Endothelial cell of umbilical vein (primary cell): ENCODE data around the gene FOXP4. TPM values are rescaled to one million over a fixed set of nuclear protein-coding genes. Genes with fewer than 3 reads are reported as not detected.

Experiments used
- BruUV-seq: library from RNA; stranded (reverse); fragments of 400-500 nt; replicated peaks from 2 replicates; lab custom pipeline; 2021; lab: Mats Ljungman, UMichigan
- CTCF ChIA-PET: fragments of 300-600, 350-600 bp; sonication (Branson Sonifier 250); formaldehyde crosslinking; loops from one replicate; lab custom pipeline; 2021; ENCODE audit warnings: antibody characterized with exemption, inconsistent platforms; lab: Charles Lee
- POLR2A ChIA-PET: fragments of 300-600, 350-600 bp; sonication (Branson Sonifier 250); formaldehyde crosslinking; loops from one replicate; lab custom pipeline; 2021; ENCODE audit warnings: antibody characterized with exemption, inconsistent platforms; lab: Charles Lee
- DNase-seq: peaks from one replicate; pipeline ENCODE4 v3.0.0-alpha.2; 2011; ENCODE audit warnings: low read depth, low spot score
- FAIRE-seq: peaks from 2 replicates; lab custom pipeline; 2011; peaks lifted over from hg19 to GRCh38; lab: Jason Lieb, UNC
- H2AFZ ChIP-seq: 2 replicates; pipeline ENCODE4 v1.6.0; 2012; ENCODE audit warnings: low read depth, low read length, control low read depth, inconsistent platforms
- H3K27ac ChIP-seq: 2 replicates; pipeline ENCODE4 v1.5.1; 2011; ENCODE audit warnings: low read depth, mild to moderate bottlenecking, control low read depth, low read length, moderate library complexity; ENCODE audit not compliant: insufficient read depth
- H3K27me3 ChIP-seq, 2 experiments: 2 replicates each; pipeline versions ENCODE4 v1.6.0 to v1.6.1; 2011; ENCODE audit warnings: low read length in 2 of 2, mixed read lengths in 1 of 2; ENCODE audit not compliant: control insufficient read depth in 2 of 2, insufficient read depth in 2 of 2
- H3K36me3 ChIP-seq, 2 experiments: 2 replicates in 1 of 2; 3 replicates in 1 of 2; pipeline ENCODE4 v1.5.1; 2011; ENCODE audit warnings: low read length in 2 of 2, mild to moderate bottlenecking in 1 of 2, moderate library complexity in 1 of 2; ENCODE audit not compliant: control insufficient read depth in 2 of 2, insufficient read depth in 2 of 2; ENCODE audit errors: extremely low read depth in 1 of 2
- H3K4me1 ChIP-seq: 3 replicates; pipeline ENCODE4 v1.5.1; 2011; ENCODE audit warnings: mild to moderate bottlenecking, low read length; ENCODE audit not compliant: control insufficient read depth, insufficient read depth; ENCODE audit errors: extremely low read depth
- H3K4me2 ChIP-seq: 2 replicates; pipeline ENCODE4 v1.6.1; 2011; ENCODE audit warnings: low read length, control low read depth, mixed read lengths; ENCODE audit not compliant: insufficient read depth
- H3K4me3 ChIP-seq, 3 experiments: fragments of 200-600 bp in 1 of 3; sonication (generic), shearing (Covaris generic) in 1 of 3; replicated peaks in 1 of 3; 2 replicates each; pipeline ENCODE4 v1.5.1; 2011 to 2016; ENCODE audit warnings: control low read depth in 3 of 3, low read length in 3 of 3, mild to moderate bottlenecking in 2 of 3, inconsistent platforms in 1 of 3, low read depth in 1 of 3, moderate library complexity in 1 of 3; ENCODE audit not compliant: insufficient read depth in 1 of 3
- H3K79me2 ChIP-seq: 2 replicates; pipeline ENCODE4 v1.6.0; 2012; ENCODE audit warnings: low read length, inconsistent platforms; ENCODE audit not compliant: control insufficient read depth, insufficient read depth
- H3K9ac ChIP-seq: replicated peaks from 2 replicates; pipeline ENCODE3; 2011; ENCODE audit warnings: low read length, control low read depth; ENCODE audit not compliant: insufficient read depth; ENCODE audit errors: extremely low read depth
- H3K9me1 ChIP-seq: replicated peaks from 3 replicates; pipeline ENCODE4 v1.6.0; 2011; ENCODE audit warnings: mild to moderate bottlenecking, low read length; ENCODE audit not compliant: control insufficient read depth, insufficient read depth; ENCODE audit errors: extremely low read depth
- H3K9me3 ChIP-seq: replicated peaks from 2 replicates; pipeline ENCODE4 v1.5.1; 2012; ENCODE audit warnings: low read length, inconsistent platforms; ENCODE audit not compliant: control insufficient read depth, insufficient read depth
- H4K20me1 ChIP-seq: replicated peaks from 2 replicates; pipeline ENCODE3; 2011; ENCODE audit warnings: mild to moderate bottlenecking, low read length; ENCODE audit not compliant: control insufficient read depth, insufficient read depth; ENCODE audit errors: extremely low read depth
- CTCF ChIP-seq, 2 donors: IDR thresholded peaks; 1 replicate in 1 of 2; 2 replicates in 1 of 2; pipeline ENCODE4 v1.5.1; 2011; ENCODE audit warnings: low read length in 2 of 2, mild to moderate bottlenecking in 2 of 2, moderate library complexity in 2 of 2, control low read depth in 1 of 2, inconsistent platforms in 1 of 2, low read depth in 1 of 2; ENCODE audit not compliant: insufficient read depth in 1 of 2; ENCODE audit errors: extremely low read depth in 1 of 2
- EZH2 ChIP-seq: IDR thresholded peaks from 2 replicates; pipeline ENCODE4 v1.6.1; 2012; ENCODE audit warnings: borderline replicate concordance, low read depth, mild to moderate bottlenecking, moderate library complexity, low read length, inconsistent platforms; ENCODE audit not compliant: severe bottlenecking
- FOS ChIP-seq: IDR thresholded peaks from 2 replicates; pipeline ENCODE4 v1.6.1; 2011; ENCODE audit warnings: mild to moderate bottlenecking, low read length, moderate library complexity, borderline replicate concordance; ENCODE audit not compliant: insufficient read depth
- GATA2 ChIP-seq: IDR thresholded peaks from 2 replicates; pipeline ENCODE4 v1.7.0; 2011; ENCODE audit warnings: low read depth, mild to moderate bottlenecking, moderate library complexity, mixed read lengths, low read length; ENCODE audit not compliant: insufficient read length, insufficient read depth
- JUN ChIP-seq: IDR thresholded peaks from 2 replicates; pipeline ENCODE4 v1.6.1; 2011; ENCODE audit warnings: borderline replicate concordance, low read depth; ENCODE audit not compliant: insufficient read length, insufficient read depth
- MAX ChIP-seq: IDR thresholded peaks from 2 replicates; pipeline ENCODE4 v1.6.1; 2011; ENCODE audit not compliant: insufficient read depth, insufficient read length
- MYC ChIP-seq: IDR thresholded peaks from one replicate; pipeline ENCODE4 v1.6.1; 2011; ENCODE audit warnings: mild to moderate bottlenecking, low read depth, low read length
- POLR2A ChIP-seq: IDR thresholded peaks from 2 replicates; pipeline ENCODE4 v1.6.1; 2012; ENCODE audit warnings: low read depth, mild to moderate bottlenecking, control low read depth, low read length
- POLR2AphosphoS5 ChIP-seq: IDR thresholded peaks from 2 replicates; pipeline ENCODE4 v1.6.1; 2012; ENCODE audit warnings: low read depth, mild to moderate bottlenecking, control low read depth, low read length, moderate library complexity; ENCODE audit not compliant: insufficient read depth
- dilution Hi-C: fragments of 300-500 bp; cut with MboI; formaldehyde crosslinking; loops from one replicate; pipeline ENCODE4 v1.15.0; 2019; ENCODE audit warnings: low sequenced_read_pairs; ENCODE audit not compliant: extremely low pct_ligation_motif_present
- intact Hi-C: fragments of 100-400 bp; cut with micrococcal nuclease; formaldehyde crosslinking; loops from one replicate; pipeline ENCODE4 v1.10.0; 2022
- polyA plus RNA-seq, 4 experiments: library from polyadenylated mRNA; depleted of rRNA in 3 of 4; stranded (reverse) in 3 of 4; unstranded in 1 of 4; fragments of >200 nt; gene quantifications; 2 replicates each; pipeline versions ENCODE4 v1.2.1 to v1.2.3, GENCODE V29; 2011 to 2012; ENCODE audit warnings: missing spikeins in 1 of 4
- total RNA-seq: library from RNA; stranded (reverse); gene quantifications from 2 replicates; pipeline ENCODE4 v1.2.3, GENCODE V29; 2021

FOXP4 gene
- total and polyA plus RNA-seq, 2 donors (not counting 3 experiments of a cell fraction or from before 2014, with no cell fraction given), result 5.6 to 23.9 TPM

GRCh38 chr6:41559655-41560427, 13.7 kb downstream of the FOXP4 start:
- no peak overlapping the region for H3K27ac ChIP-seq
- peaks cover 8% of the 10 kb centered on the region for H3K4me1 ChIP-seq
- BruUV-seq, result no TSS peak
- H2AFZ ChIP-seq, result no peak overlapping the region
- H3K9me1 ChIP-seq, result no peaks in the 10 kb centered on the region
- FAIRE-seq (no peak), DNase-seq (no peak)
- H3K9ac ChIP-seq, result no peak overlapping the region
- no peaks in the 10 kb centered on the region for H3K27me3 ChIP-seq
- peak overlapping the region; percentile 20 for H3K4me2 ChIP-seq
- H3K36me3 ChIP-seq, result no peaks in the 10 kb centered on the region
- no peaks in the 10 kb centered on the region for H3K9me3 ChIP-seq
- no peak overlapping the region for H3K4me3 ChIP-seq
- POLR2A ChIA-PET, result no interaction called here
- TF ChIP-seq MAX (no peak), GATA2 (no peak), FOS (no peak), EZH2 (no peak), JUN (no peak), CTCF (IDR thresholded peaks at IDR 0.05; ENCODE audit: extremely low read depth in 1 of 2, insufficient read depth in 1 of 2, low read depth in 1 of 2, low read length in 2 of 2) (no peak), POLR2A (no peak), POLR2AphosphoS5 (no peak), MYC (no peak)
- H4K20me1 ChIP-seq, result no peaks in the 10 kb centered on the region
- intact Hi-C loops (loop anchor here (1.0 kb wide), 1 partner anchor 13 kb away; no protein-coding TSS in a partner anchor), dilution Hi-C loops (no loop called here)
- CTCF ChIA-PET, result interaction anchor here (1.1 kb wide), 1 partner anchor 10 kb away, joined by 3 read pairs; no protein-coding TSS in a partner anchor
- no peaks in the 10 kb centered on the region for H3K79me2 ChIP-seq
